GM18951 (cell line): Measurements from ENCODE around the gene PCGF6.

Source experiments
- POLR2A ChIP-seq: IDR thresholded peaks from 4 replicates; pipeline ENCODE4 v1.6.1; 2011; ENCODE audit warnings: mild to moderate bottlenecking; ENCODE audit not compliant: insufficient read length, insufficient read depth; ENCODE audit errors: extremely low read depth
- in situ Hi-C: fragments of 300-500 bp; cut with MboI; formaldehyde crosslinking; loops from one replicate; pipeline ENCODE4 v1.12.0; 2022; ENCODE audit warnings: low sequenced_read_pairs, mixed read lengths, inconsistent platforms; ENCODE audit not compliant: unreplicated experiment

Gene PCGF6

DNA sequence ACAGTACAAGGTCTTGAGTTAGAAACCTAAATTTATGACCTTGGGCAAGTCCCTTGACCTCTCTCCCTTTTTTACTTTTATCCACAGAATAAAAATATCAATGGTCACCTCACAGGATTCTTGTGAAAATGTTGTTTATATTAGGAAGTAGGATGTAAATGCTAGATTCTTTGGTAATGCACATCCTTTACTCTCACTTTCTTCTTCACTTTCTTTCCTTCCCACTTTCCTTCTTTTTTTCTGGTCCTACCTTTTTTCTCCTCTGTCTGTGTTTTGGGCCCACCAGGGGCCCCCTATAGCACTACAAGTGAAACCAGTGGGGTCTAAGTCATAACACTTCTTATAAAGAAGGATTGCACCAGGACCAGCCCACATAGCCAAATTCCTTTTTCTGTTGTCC, 93.1 kb downstream of the PCGF6 start:
- in situ Hi-C loops = no loop called here
- no peak for TF ChIP-seq POLR2A

DNA sequence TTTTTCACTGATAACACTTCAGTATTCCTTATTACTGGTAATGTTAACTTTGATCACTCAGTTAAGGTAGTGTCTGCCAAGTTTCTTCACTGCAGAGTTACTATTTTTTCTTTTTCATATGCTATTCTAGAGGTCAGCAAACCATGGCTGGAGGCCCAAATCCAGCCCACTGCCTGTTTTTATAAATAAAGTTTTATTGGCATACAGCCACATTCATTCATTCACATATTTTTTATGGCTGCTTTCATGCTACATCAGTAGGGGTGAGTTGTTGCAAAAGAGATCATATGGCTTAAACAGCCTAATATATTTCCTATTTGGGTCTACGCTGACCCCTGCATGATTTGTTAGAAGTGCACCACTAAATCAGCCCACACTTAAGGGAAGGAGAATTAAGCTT, 94.3 kb downstream of the PCGF6 start:
- TF ChIP-seq POLR2A = no peak
- in situ Hi-C loops = no loop called here

DNA sequence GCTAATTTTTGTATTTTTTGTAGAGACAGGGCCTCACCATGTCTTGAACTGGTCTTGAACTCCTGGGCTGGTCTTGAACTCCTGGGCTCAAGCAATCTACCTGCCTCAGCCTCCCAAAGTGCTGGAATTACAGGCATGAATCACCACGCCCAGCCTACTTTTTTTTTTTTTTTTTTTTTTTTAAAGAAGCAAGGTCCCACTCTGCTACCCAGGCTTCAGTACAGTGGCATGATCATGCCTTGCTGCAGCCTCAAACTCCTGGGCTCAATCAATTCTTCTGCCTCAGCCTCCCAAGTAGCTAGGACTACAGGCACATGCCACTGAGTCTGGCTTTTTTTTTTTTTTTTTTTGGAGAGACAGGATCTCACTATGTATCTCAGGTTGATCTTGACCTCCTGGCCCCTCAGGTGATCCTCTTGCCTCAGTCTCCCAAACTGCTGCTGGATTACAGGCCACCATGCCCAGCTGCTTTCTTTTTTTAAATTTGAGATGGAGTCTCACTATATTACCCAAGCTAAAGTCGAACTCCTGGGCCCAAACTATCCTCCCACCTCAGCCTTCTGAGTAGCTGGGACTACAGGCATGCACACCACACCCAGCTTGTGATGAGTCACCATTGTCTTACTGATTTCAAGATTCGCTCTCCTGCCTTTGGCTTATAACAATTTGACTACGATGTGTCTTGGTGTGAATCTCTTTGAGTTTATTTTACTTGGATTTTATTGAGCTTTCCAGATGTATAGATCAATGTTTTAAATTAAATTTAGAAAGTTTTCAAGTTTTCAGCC, 96.2 kb downstream of the PCGF6 start:
- in situ Hi-C loops = no loop called here

DNA sequence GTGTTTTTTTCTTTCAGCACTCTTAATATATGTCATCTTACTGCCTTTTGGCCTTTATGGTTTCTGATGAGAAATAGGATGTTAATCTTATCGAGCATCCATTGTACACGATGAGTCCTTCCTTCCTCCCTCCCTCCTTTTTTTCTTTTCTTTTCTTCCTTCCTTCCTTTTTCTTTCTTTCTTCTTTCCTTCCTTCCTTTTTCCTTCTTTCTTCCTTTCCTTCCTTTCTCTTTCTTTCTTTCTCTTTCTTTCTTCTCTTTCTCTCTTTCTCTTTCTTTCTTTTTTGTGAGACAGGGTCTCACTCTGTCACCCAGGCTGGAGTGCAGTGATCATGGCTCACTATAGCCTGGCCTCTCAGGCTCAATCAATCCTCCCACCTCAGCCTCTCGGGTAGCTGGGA, 96.8 kb downstream of the PCGF6 start:
- in situ Hi-C loops = no loop called here
- no peak for TF ChIP-seq POLR2A

More for the DNA sequence above, 96.2 kb downstream of the PCGF6 start:
- TF ChIP-seq POLR2A = no peak
